GM18867 (cell line): ENCODE results near the gene EN2.

Experiments used
- ATAC-seq: cut with Tn5 transposase; IDR thresholded peaks from one replicate; pipeline ENCODE4 v1.9.1; 2021; ENCODE audit warnings: mild to moderate bottlenecking, moderate library complexity; ENCODE audit not compliant: unreplicated experiment

The EN2 gene

GRCh38 chr7:155458111-155458877 lies at the start of gene EN2:
TSS of gene EN2 (plus strand) at chr7:155458129. CDS start at chr7:155458378, 249 bp downstream.
- ATAC-seq, result no peak

- ATAC-seq, result no peak
Observed at GRCh38 chr7:155408651-155409586, 49.0 kb upstream of the EN2 start.

GRCh38 chr7:155409980-155410379 lies 47.9 kb upstream of the EN2 start:
- ATAC-seq, result no peak

DNA sequence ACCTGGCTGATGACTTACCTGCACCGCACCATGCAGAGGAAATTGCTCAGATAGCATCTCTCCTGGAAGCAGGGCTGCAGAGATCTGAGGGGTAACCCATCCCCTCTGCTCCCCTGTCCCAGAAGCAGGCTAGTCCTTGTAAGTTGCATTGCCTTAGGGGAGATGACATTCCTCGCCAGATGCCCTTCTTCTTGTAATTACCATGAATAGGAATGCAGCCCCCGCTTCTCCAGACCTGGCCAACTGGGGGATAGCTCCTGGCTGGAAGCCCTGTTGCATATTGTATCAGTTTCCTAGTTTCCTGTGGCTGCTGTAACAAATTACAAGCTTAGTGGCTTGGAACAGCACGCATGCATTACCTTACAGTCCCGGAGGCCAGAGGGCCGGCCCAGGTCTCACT lies 47.5 kb upstream of the EN2 start:
- ATAC-seq, result no peak

DNA sequence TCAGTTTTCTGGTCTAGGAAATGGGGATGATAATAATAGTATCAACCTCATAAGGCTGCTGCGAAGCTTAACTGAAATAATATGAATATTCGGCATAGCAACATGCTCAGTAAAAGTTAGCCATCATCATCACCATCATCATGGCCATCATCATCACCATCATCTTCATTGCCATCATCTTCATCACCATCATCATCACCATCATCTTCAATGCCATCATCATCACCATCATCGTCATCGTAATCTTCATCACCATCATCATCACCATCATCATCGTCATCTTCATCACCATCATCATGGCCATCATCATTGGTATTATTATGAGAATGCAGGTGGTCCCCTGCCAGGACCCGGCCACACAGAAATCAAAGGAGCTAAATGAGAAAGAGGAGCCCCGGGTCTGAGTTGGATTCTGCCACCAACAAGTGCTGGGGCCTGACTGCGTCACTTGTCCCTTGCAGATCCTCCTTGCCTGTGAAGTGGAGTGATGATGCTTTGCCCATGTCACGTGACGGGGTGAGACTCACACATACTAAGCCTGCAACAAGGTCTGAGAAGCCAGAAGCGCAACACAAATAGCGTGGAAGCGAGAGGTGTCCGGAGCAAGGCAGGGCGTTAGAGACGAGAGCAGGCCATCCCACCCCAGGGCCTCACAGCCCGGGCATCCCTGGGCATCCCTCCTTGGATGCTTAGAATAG lies 46.1 kb upstream of the EN2 start:
- ATAC-seq, result no peak

DNA sequence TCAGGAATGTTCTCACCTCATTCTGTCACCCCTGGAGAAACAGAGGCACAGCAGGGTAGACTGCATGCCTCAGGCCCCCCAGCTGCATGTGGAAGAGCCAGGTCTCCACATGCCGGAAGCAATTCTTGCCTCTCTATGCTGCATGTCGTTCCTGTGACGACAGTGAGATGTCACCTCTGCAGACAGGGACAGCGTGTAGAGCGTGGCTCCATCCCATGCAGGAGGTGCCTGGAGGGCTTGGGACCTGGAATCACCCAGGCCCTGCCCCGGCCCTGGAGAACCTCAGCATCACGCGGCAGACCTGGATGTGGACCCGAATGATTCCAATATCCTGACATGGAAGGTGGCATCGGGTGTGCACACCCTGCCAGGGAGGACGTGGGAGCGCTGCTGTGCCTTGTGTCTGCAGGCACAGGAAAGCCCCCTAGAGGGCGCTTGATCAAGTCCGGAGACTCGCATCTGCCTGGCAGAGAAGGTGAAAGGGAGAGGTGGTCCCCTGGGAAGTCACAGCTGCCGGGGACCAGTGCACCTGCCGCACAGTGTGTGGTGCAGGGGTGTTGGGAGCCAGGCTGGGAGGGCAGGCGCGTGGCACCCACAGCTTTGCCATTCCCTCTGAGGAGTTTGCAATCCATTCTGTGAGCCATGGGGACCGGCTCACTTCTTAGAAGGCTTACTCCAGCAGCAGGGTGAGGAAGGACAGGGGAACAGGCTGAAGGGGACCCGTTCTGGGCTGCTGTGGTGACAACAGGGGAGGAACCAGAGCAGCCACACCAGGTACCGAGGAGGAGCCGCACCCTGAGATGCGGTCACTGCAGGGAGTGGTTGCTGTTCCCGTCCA lies 45.3 kb upstream of the EN2 start:
- ATAC-seq, result peak; percentile 91

DNA sequence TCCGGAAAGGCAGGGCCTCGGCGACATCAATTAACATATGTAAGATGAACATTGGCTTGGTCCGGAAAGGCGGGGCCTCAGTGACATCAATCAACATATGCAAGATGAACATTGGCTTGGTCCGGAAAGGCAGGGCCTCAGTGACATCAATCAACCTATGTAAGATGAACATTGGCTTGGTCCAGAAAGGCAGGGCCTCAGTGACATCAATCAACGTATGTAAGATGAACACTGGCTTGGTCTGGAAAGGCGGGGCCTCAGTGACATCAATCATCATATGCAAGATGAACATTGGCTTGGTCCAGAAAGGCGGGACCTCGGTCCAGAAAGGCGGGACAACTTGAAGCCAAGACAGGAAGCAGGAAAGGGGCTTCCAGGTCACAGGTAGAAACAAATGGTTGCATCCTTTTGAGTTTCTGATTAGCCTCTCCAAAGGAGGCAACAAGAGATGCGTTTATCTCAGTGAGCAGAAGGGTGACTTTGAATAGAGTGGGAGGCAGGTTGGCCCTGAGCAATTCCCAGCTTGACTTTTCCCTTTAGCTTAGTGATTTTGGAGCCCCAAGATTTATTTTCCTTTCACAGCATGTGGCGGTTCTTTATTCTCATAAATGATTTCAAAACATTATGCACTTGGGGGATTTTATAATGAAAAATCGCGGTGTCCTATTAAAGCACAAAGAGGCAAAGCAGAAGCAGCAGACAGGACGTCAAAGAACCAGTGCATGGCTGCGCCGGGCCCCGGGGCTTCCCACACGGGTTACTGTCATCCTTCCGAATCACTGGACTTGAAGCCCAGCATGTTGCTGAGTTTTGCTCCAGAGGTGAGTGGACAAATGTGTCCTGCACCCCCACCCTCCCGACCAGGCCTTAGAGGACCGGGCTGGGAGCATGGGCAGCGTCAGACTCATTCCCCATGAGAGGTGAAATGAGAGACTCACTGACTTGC lies 43.1 kb upstream of the EN2 start:
- no peak for ATAC-seq

- no peak for ATAC-seq
Observed at GRCh38 chr7:155416646-155417380, 41.1 kb upstream of the EN2 start.

- no peak for ATAC-seq
Observed at GRCh38 chr7:155418304-155418703, 39.6 kb upstream of the EN2 start.

- no peak for ATAC-seq
Observed at GRCh38 chr7:155418941-155419755, 38.8 kb upstream of the EN2 start.

DNA sequence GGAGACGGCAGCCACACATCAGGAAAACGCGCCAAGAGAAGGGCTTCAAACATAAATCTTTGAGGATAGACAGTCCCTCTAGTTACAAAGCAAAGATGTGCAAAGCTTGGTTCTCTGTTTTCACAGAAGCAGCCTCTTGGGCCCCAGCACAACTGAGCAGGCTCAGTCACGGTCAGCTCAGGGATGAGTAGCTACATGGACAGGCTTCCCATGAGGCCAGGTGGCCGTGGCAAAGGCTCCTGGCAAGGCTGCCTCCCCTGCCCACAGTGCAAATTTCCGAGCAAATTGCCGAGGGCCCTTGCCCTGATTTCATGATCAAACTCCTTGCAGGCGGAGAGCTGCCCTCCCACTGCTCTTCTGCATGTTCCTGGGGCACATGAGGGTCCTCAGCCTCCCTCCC lies 37.8 kb upstream of the EN2 start:
- ATAC-seq, result no peak

DNA sequence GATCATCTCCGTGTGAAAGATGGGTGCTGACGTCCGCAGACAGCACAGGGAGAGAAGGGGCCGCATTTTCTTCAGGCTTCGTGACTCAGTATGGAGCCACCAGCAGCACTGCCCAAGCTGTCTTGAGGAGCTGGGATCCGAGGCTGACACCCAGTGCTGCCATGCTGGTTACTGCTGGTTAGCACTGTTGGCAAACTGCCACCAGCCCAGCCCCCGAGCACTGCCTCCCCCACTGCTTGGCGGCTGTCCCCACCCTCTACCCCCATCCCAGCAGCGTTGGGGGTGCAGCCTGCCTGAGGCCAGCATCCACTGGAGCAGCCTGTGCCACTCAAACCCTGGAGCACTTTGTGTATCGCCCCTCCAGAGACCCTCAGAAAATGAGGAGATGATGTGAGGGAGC lies 35.8 kb upstream of the EN2 start:
- no peak for ATAC-seq

DNA sequence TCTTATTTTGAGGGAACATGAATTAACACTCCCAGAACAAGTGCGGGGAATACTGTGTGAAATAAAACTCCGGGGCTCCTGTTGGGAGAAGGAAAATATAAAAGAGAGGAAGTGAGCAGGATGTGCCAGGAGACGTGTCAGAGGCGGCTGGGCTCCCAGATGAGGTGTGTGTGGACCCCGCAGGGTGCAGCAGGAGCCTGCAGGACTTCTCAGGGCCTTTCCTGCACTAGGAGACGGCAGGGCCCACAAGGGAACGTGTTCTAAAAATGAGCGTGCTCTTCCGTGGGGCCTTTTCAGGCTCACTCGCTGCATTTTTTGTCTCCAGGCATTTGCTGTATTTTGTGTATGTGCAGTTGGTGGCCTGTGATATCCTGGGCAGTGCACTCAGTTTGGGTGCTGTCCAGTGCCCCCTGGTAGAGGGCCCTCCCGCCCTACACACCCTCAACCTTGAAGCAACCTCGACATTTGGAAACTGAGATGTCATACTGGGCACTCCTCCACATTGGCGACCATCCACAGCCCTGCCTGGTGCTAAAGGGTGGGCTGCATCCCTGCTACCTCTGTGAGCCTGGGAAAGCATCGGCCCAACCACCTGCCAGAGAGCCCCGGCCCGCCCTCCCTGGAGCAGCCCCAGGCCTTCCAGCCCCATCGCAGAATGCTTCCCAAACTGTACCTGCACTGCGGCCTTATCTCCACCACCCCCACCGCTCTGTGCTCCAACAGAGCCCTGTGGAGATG lies 35.2 kb upstream of the EN2 start:
- ATAC-seq, result no peak

- ATAC-seq, result no peak
Observed at GRCh38 chr7:155423337-155424285, 34.3 kb upstream of the EN2 start.

DNA sequence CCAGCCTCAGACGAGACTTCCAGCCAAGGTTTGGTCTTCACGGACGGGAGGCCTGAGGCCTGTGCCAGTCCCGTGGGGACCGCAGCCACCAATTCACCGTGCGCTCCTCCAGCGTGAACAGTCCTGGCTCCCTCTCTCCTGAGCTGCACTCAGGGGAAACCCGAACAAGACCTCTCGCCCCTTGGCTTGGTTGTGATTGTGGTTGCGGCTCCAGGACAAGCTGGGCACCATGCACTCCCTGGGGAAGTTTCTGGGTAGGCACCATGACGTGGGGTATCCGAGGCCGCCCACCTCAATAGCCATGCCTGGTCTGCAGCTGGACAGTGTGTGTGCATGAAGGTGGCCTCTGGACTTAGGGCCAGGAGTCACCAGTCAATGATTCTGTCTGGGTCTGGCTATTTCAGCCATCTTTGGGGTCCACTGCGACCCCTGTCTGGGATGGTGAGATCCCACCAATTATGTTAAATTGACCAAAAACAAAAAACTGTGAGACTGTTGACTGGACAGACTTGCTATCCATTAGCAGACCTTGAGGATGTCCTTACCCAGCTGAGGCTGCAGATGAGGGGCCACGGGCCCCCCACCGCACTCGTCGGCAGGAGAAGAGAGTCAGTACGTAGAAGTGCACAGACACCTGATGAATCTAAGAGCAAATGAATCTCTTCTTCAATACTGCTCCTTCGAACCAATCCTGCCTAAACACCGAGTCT lies 33.5 kb upstream of the EN2 start:
- no peak for ATAC-seq

GRCh38 chr7:155425011-155425340 lies 33.0 kb upstream of the EN2 start:
- ATAC-seq, result no peak
